GM21619 (cell line): ENCODE measurements around the gene LYL1.

Source experiments
- ATAC-seq: cut with Tn5 transposase; IDR thresholded peaks from one replicate; pipeline ENCODE4 v1.9.1; 2021; ENCODE audit not compliant: unreplicated experiment

The LYL1 gene

DNA sequence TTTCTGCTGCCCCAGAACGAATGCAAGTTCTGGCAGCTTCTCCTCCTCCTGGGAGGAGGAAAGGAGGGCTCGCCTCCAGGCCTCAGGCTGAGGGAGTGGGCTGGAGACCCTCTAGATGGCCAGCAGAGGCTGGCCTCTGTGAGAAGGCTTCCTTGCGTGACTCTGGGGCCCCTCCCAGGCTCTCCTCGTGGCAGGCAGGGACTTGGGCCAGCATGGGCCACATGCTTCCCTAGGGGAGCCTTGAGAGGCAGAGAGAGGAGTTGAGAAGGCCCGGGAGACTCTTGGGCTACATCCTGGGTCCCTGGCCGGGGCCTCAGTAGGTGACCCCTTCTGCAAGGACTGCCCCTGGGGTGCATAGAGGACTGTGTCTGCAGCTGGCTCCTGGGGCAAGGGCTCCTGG lies 25.9 kb downstream of the LYL1 start:
- ATAC-seq = no peak

DNA sequence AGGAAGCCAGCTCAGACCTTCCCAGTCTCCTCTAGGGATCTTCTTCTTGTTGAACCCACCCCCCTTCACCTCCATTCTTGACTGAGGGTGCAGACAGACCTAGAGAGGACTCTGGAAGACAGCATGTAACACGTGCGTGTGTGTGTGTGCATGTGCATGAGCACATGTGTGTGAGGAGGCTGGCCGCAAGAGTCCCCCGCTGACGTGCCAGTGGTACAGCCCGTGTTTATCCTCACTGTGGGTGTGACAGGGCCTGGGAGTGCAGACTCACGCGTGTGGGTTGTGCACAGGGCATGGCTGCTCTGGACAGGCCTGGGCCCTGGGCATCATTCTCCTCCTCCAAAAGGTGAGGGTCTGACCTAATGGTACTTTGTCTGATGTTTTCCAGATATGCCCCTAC lies 26.3 kb downstream of the LYL1 start:
- no peak for ATAC-seq

DNA sequence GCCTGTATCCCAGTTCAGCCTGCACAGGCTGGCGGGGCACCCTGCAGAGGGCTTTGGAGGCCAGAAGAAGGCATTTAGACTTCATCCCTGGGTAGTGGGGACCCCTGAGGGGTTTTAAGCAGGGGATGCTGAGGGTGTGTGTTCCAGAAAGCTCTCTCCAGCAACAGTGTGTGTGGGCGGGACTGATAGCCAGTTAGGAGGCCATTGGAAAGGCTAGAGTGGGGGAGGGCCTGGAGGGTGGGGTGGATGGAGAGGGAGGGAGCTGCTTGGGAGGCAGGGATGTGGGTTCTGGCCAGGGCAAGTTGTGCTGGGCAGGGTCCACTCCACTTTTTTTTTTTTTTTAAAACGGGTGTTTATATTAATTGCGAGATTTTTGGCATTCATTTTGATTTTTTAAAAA lies 28.3 kb downstream of the LYL1 start:
- no peak for ATAC-seq

DNA sequence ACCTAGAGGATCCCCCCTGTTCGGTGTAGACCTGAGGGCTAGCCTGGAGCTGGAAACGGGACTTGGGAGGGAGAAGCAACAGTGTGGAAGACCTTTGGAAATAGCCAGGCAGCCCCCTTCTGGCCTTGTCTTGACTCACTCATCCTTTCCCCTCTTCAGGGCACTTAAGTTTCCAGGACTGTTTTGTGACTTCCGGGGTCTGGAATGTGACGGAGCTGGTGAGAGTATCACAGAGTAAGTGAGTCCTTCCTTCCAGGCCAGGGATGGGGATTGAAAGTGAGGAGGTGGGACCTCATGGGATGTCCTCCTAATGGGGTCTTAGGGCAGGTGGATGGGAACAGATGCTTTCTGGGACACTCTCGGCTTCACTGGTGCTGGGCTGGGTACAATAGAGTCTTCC lies 29.4 kb downstream of the LYL1 start:
- no peak for ATAC-seq

DNA sequence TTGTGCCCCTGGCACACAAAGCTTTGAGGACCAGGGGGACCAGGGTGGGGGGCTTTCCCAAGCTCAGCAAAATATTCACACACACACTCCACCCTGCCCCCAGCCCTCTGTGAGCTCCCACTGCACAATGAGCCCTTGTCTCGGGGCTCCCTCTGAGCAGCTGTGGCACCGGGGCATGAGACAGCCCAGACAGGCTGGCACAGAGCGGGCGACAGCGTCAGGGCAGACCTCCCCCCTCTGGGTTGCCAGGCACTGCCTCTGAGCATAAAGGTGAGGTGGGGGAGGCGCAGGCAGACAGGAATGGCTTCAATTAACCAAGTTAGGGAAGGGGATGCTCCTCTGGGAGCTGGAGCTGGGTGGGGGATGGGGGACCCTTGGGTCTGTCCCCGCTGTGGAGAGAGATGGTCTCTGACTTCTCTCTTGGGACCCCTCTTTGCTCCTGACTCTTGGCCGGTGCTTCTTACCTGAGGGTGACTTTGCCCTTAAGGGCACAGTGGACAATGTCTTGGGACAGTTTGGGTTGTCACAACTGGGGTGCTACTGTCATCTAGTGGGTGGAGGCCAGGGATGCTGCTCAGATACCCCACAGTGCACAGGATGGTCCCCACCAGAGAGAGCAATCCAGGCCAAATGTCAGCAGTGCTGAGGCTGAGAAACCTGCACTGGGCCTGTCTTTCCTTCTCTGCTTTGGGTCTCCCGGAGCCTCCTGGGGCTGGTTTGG lies 30.3 kb downstream of the LYL1 start:
- no peak for ATAC-seq

DNA sequence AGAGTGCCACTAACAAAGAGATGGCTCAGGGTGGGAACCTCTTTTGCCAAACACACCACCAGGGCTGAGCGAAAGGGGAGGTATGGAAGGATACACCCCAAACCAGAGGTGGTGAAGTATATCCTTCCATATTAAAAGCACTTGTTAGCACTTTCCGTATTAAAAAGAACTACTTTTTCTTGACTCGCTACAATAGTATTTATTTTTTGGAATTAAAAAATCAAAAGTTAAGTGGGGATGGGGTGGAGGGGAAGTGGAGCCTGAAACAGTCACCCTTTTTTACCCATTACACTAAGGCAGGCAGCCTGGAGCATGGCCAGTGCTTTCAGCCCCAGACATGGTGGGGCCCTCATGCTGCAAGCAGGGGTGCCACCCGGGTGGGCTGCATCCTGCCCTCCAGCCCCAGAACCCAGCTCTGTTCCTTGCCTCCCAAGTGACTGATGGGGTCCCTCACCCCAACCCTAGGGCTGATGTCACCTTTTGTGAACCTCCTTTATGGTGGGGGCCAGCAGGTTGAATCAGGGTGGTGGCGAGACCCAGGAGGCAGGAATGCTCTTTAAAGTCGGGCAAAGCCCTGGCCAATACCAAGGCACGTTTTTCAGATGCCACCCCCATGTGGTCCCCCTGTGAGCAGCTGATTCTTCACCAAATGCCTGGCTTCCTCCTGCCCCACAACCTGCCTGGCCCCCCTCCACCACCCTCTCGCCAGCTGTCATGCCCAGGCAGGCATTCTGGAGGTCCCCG lies 31.0 kb downstream of the LYL1 start:
- ATAC-seq = no peak

DNA sequence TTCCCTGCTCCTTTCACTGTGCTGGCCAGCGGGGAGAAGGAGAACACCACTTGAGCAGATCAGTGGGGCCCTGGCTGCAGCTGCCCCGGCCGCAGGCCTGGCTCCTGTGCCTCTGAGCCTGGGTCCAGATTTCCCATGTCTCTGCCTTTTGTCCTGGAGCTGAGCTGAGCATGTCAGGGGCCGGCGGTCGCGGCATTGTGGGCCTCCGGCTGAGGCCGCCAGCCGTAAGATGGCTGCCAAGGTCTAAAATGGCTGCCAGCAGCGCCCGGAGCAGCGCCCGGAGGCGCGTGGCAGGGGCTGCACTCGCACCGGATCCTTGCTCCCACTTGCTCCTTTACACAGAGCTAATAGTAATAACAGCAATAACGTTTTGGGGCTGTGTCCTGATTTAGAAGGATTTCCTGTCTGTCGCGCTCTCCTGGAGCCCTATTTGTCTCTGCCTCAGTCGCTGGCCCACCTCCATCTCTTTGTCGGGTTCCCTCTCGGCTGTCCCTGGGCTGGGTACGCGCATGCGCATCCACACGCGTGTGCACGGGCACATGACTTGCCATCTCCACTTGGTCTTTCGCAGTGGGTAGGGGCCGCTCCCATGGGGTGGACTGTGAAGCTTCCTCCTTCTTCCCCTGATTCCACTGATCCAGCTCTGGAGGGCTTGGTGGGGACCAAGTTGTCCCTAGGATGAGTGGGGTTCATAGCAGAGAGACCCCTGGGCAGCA lies 32.1 kb downstream of the LYL1 start:
- ATAC-seq = no peak

DNA sequence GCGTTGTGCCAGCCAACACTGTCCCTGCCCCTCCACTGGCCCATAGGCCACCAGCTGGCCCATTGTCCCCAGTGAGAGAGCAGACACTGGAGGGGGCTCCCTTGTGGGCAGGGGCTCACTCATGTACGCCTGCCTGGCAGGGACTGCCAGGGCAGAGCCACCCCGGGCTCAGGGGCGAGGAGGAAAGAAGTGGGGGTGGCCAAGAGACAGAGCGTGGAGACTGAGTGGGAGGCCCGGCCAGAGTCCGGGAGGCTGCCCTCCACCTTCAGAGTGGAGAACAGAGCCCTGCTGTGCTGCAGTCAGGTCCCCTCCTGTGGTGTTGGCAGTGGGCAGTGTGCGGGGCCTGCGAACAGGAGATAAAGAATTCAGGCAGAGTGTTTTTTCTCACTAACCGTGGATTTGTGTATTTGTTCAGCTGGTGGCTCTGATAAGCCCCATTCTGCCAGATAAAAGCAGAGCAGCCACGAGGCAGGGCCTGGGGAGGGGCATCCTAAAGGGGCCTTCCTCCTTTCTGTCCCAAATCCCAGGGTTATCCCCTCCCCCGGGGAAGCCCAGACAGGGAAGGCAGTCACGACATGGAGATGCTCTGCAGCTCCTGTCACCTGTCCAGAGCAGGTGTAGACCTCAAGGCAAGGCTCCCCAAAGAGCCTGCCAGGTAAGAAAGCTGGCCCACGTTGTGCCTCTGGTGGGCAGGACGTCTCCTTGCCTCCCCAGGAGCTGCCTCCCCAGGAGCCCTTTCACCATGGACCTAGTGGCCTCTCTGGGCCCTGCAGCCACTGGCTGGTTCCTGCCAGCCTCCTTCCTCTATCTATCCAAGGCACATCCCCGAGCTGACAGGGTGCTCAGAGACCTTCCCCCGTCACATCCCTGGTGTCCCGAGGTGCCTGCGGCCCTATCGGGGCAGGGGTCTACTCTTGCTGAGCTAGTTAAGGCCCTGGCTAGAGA lies 33.0 kb downstream of the LYL1 start:
- ATAC-seq = no peak

DNA sequence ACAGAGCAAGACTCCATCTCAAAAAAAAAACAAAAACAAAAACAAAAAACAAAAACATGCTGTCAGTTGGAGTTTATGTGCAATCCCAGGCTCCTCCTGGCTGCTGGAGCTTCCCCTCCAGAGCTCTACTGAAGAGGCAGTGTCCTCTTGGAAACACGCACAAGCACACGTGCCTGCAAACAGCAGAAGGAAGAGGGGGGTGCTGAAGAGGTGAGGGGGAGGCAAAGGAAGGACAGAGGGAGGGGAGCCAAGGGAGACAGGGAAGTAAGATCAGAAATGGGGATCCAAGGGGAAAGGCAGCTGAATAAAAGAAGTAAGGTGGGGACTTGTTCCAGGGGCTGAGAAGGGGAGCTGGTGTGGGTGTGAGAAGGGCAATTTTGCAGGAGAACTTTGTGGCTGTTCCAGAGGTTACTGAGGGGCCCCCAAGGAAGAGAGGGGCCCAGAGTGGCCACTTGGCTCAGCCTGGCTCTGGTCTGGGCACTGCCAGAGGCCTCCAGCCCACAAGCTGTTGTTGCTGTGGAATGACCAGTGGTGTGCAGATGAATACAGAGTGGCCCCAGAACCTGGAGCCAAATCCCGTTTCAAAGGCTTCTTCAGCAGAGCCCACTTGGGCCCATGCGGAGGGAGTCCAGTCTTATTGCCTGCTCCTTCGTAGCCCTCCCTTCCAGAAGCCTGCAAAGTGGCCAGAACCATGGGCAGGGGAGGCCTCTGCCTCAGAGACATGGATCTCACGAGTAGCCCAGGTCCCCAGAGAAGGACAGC lies 34.4 kb downstream of the LYL1 start:
- no peak for ATAC-seq

DNA sequence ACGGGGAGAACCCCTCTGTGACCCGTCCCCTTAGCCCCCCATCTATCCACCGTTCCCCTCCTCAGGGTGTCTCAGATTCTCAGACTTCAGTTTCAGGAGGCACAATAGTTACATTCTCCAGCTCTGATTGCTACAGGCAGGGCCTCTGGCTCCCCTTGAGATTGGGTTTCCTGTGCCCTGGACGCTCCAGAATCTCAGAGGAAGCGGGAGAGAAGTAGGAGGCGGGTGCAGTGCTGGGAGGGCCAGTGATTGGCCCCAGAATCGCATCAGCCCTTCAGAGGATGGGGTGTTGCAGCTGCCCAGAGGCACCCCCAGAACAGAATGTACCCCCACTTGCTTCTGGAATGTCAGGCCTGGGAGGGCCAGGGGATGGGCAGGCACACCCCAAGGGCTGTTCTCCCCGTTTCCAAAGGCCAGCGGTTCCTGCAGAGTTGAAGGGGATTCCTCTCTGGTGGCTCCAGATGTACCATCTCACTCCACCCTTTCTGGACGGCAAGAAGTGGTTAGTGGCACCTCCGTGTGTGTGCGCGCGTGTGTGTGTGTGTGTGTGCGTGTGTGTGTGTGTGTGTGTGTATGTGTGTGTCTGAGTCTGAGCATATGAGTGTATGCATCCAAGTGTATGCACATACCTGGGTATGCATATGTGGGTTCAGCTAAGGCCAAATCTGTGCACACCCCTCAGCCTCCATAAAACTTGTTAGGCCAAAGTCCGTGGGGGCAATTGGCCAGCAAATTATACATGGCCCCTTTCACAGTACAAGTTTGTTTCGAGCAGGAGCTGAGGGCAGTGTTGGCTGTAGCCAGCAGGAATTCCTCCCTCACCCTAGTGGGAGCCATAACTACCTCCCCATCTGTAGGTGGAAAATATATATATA lies 35.5 kb downstream of the LYL1 start:
- no peak for ATAC-seq

DNA sequence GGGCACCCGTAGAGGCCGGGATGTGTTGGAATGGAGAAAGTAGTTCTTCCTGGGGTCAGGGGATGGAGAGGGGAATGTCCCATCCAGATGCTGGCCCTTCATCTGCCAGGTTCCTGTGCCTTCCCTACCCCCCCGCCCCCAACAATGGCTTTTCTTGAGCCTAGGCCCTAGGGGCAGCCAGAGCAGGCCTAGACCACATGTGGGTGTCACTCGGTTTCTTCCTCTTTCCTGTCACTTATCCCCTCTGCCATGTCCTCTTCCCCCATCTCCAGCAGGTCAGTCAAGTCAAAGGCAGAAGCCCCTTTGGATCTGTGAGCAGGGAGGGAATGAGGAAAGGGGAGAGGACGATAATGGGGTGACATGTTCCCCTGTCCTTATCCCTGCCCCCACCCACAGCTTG lies 36.4 kb downstream of the LYL1 start:
- no peak for ATAC-seq

DNA sequence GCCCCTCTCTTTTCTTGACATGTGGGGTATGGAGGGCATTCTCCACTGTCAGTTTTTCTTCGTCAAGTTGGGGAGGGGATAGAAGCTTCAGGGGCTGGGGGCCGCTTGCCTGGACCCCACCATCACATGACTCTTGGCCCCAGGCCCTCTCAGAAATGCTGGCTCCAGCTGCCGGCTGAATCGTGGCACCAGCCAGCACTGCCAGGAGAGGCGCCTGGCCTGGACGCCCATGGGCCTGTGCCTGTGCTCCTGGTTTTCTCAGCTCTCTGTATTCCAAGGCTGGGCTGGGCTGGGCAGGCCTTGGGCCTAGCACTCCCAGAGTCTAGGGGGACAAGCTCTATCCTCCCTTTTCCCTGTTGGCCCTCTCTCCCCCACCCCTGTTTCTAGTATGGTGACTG lies 38.6 kb downstream of the LYL1 start:
- ATAC-seq = no peak

DNA sequence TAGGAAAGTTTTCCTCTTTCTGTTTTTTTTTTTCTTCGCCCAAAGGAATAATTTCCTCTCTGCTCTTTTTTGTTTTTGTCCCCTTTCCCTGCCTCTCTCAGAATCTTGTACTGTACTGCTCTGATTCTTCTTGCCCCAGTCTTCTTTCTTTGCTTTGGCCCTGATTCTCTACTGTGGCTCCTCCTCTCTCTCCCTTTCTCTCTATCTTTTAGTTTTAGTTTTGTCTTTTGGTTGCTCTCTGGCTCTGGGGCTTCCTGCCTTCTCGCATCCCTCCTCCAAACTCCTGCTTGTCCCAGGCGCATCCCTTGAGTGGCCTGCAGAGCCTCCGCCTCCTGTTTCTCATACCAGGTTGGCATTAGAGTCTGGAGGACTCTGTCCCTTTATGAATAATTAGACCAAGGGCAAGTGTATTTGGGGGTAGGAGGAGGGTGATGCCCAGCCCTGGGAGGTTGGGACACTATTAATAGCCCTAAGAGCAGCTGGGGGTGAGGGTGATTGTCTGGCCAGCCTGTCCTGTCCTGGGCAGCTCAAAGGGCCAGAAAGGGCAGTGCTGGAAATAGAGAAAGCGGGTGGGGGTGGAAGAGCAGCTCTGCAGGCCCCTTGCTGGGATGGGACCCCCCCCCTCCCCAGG lies 39.1 kb downstream of the LYL1 start:
- ATAC-seq = no peak

DNA sequence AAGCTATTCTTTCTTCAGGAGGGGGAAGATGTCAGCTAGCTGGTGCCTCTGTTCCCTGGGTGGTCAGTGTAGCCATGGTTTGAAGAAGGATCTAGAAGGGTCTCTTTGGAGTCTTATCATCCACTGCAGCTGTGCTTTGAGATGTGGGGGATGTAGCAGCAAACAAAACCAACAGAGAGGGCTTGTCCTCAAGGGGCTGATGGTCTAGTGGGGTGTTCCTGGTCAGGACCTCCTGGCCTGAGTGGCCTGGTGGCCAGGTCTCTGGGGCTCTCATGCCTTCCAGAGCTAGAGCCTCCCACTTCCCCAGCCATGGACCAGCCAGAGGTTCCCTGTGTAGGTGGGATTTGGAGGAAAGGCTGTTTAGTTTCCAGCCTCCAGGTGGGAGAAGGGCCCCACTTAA lies 40.3 kb downstream of the LYL1 start:
- no peak for ATAC-seq

DNA sequence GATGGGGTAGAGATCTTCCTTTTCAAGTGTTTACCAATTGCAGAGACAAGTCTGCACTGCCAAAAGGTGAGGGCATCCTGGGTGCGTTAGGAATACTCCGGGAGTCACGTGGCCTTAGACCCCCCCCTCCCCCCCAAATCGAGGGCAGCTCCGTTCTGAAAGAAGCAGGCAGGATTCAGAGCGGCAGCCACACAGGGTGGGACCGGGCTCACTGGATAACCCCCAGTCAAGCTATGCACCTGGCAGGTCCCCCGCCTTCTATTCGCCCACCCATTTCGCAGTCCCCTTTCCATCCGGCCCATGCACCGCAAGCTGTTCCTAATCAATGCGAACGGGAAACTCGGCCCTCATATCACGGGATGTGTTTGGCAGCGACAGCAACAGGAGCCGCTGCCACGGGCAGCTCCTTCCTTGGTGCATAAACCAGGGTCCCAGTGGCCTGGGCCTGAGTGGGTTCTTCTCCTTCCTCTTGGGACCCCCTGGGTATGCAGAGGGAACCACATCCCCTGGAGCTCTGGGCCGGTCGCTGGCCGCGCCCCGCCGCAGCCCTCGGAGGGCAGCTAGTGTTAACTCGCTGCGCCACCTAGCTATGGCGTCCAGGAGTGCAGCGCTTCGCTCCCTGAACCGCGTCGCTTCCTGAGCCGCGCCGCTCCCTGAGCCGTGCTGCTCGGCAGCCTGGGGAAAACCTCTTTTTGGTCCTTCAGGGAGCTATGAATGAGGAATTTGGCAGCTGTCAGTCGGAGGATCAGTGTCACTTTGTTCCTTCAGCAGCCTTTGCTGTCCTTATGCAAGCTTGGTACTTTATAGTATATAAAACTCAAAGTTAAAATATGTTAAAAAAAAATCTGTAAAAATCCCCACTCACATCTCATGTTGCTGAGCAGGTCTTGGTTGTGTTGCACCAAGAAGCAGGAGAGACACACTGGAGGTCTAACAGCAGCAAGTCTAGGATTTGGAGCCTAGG lies 41.4 kb downstream of the LYL1 start:
- ATAC-seq = peak; percentile 67

DNA sequence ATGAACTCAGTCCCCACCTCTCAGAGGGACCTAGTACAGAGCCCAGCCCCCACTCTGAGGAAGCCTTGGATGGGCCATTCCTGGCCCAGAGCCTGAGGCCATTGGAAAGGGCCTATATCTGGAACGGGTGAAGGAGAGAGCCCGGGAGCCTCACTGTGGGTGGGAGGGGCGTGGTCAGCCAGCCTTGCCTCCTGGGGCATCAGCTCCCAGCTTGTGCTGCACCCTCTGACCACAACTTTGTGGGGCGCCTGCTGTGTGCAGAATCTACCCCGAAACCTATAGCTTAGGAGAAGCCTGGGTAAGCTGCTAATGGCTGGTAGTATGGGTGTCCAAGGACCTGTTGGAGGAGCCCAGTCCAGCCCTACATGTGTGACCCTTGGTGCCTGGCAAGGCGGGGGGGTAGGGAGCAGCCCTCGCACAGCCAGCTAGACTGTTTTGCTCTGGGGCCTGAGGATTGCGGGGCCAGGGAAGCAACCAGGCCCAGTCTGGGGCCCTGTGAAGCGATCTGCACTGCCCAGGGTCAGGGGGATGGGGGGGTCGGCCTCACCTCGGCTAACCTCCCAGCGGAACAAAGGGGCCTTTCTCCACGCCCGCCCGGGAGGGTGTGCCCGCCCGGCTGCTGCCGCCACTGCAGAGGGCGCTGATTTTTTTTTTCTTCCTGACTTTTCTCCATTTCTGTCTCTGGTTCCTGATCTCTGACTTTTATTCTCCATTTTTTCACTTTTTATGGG lies 42.3 kb downstream of the LYL1 start:
- ATAC-seq = no peak
